GM19468 (cell line): ENCODE results near the gene VPS18.
A peak's percentile ranks its signal among the peaks of the same experiment; 100 is the strongest.

ENCODE experiments used
- ATAC-seq: cut with Tn5 transposase; IDR thresholded peaks from one replicate; pipeline ENCODE4 v1.9.1; 2021; ENCODE audit warnings: mild to moderate bottlenecking, moderate library complexity, moderate number of reproducible peaks; ENCODE audit not compliant: unreplicated experiment; ENCODE audit errors: extremely low read depth

The VPS18 gene

GRCh38 chr15:40863660-40864270, 30.5 kb upstream of the VPS18 start:
- ATAC-seq, result no peak

GRCh38 chr15:40867199-40867598, 27.1 kb upstream of the VPS18 start:
- ATAC-seq, result no peak

GRCh38 chr15:40869686-40870085, 24.6 kb upstream of the VPS18 start:
- no peak for ATAC-seq

GRCh38 chr15:40870716-40871115, 23.5 kb upstream of the VPS18 start:
- no peak for ATAC-seq

- no peak for ATAC-seq
Observed at GRCh38 chr15:40871749-40872617, 22.3 kb upstream of the VPS18 start.

GRCh38 chr15:40872791-40873693, 21.2 kb upstream of the VPS18 start:
- no peak for ATAC-seq

GRCh38 chr15:40873694-40874561, 20.3 kb upstream of the VPS18 start, which contains the start of gene RHOV:
RHOV (minus strand) TSS chr15:40874234; CDS start chr15:40874139, 95 bp downstream.
- peak; percentile 35 for ATAC-seq

GRCh38 chr15:40875991-40876730, 18.1 kb upstream of the VPS18 start:
- no peak for ATAC-seq

- no peak for ATAC-seq
Observed at GRCh38 chr15:40877694-40878093, 16.6 kb upstream of the VPS18 start.

- no peak for ATAC-seq
Observed at GRCh38 chr15:40878785-40879184, 15.5 kb upstream of the VPS18 start.

- ATAC-seq, result no peak
Observed at GRCh38 chr15:40879609-40880008, 14.6 kb upstream of the VPS18 start.

GRCh38 chr15:40881351-40881750, 12.9 kb upstream of the VPS18 start:
- ATAC-seq, result no peak

- no peak for ATAC-seq
Observed at GRCh38 chr15:40886586-40886985, 7.7 kb upstream of the VPS18 start.

GRCh38 chr15:40889112-40889511, 5.1 kb upstream of the VPS18 start:
- ATAC-seq, result no peak

- ATAC-seq, result no peak
Observed at GRCh38 chr15:40891138-40891537, 3.1 kb upstream of the VPS18 start.

GRCh38 chr15:40891810-40892446, 2.3 kb upstream of the VPS18 start:
- ATAC-seq, result no peak

GRCh38 chr15:40892447-40893012, 1.7 kb upstream of the VPS18 start:
- ATAC-seq, result no peak

- no peak for ATAC-seq
Observed at GRCh38 chr15:40893019-40893670, 1.1 kb upstream of the VPS18 start.
